Measurements from ENCODE around the gene KCNMB2.
"Not testable (repeated sequence)": the region's sequence is repeated elsewhere in the genome, so short reads cannot be mapped to it uniquely, and the experiment has no call there.

Gene KCNMB2

GRCh38 chr3:178514401-178514800, 21.8 kb upstream of the KCNMB2 start:
- H3K36me3 ChIP-seq, result no peaks in the 10 kb centered on the region
- no peaks in the 10 kb centered on the region for H3K9me3 ChIP-seq (ENCODE audit: severe bottlenecking)
- no peak overlapping the region for H3K27ac ChIP-seq
- H3K27me3 ChIP-seq (ENCODE audit: insufficient read depth, low read depth, severe bottlenecking), result no peaks in the 10 kb centered on the region
- H3K4me3 ChIP-seq (ENCODE audit: low read depth, low read length), result no peak overlapping the region
- DNase-seq, result no peak
- no peak for TF ChIP-seq CTCF (IDR thresholded peaks at IDR 0.05; ENCODE audit: low read depth, low read length)

GRCh38 chr3:178515076-178515744, 21.0 kb upstream of the KCNMB2 start:
- H3K9me3 ChIP-seq (ENCODE audit: severe bottlenecking); H3K36me3 ChIP-seq; H3K27me3 ChIP-seq (ENCODE audit: insufficient read depth, low read depth, severe bottlenecking); H3K4me3 ChIP-seq (ENCODE audit: low read depth, low read length); DNase-seq; H3K27ac ChIP-seq: not testable (repeated sequence)

- Histone ChIP-seq H3K36me3 (no peaks in the 10 kb centered on the region), H3K27me3 (ENCODE audit: insufficient read depth, low read depth, severe bottlenecking) (no peaks in the 10 kb centered on the region), H3K9me3 (ENCODE audit: severe bottlenecking) (no peaks in the 10 kb centered on the region), H3K4me3 (ENCODE audit: low read depth, low read length) (no peak overlapping the region), H3K27ac (no peak overlapping the region)
- TF ChIP-seq CTCF (IDR thresholded peaks at IDR 0.05; ENCODE audit: low read depth, low read length), result no peak
- no peak for DNase-seq
Measured at GRCh38 chr3:178517665-178518334, 18.4 kb upstream of the KCNMB2 start.

- no peaks in the 10 kb centered on the region for H3K27me3 ChIP-seq (ENCODE audit: insufficient read depth, low read depth, severe bottlenecking)
- no peak for TF ChIP-seq CTCF (IDR thresholded peaks at IDR 0.05; ENCODE audit: low read depth, low read length)
- no peak for DNase-seq
- H3K27ac ChIP-seq, result no peak overlapping the region
- H3K9me3 ChIP-seq (ENCODE audit: severe bottlenecking), result no peaks in the 10 kb centered on the region
- H3K36me3 ChIP-seq, result no peaks in the 10 kb centered on the region
- H3K4me3 ChIP-seq (ENCODE audit: low read depth, low read length), result no peak overlapping the region
Measured at GRCh38 chr3:178518660-178519396, 17.4 kb upstream of the KCNMB2 start.

GRCh38 chr3:178519701-178520100, 16.5 kb upstream of the KCNMB2 start:
- Histone ChIP-seq H3K9me3 (ENCODE audit: severe bottlenecking) (no peaks in the 10 kb centered on the region), H3K27me3 (ENCODE audit: insufficient read depth, low read depth, severe bottlenecking) (no peaks in the 10 kb centered on the region), H3K27ac (no peak overlapping the region), H3K4me3 (ENCODE audit: low read depth, low read length) (no peak overlapping the region), H3K36me3 (no peaks in the 10 kb centered on the region)
- no peak for TF ChIP-seq CTCF (IDR thresholded peaks at IDR 0.05; ENCODE audit: low read depth, low read length)
- DNase-seq, result no peak

GRCh38 chr3:178520451-178520850, 15.8 kb upstream of the KCNMB2 start:
- Histone ChIP-seq H3K36me3 (no peaks in the 10 kb centered on the region), H3K27me3 (ENCODE audit: insufficient read depth, low read depth, severe bottlenecking) (no peaks in the 10 kb centered on the region), H3K4me3 (ENCODE audit: low read depth, low read length) (no peak overlapping the region), H3K27ac (no peak overlapping the region), H3K9me3 (ENCODE audit: severe bottlenecking) (no peaks in the 10 kb centered on the region)
- no peak for DNase-seq
- TF ChIP-seq CTCF (IDR thresholded peaks at IDR 0.05; ENCODE audit: low read depth, low read length), result no peak

Measured in WERI-Rb-1 (cell line).